ENCODE data around the gene ARHGEF25. TPM values are rescaled to one million over a fixed set of nuclear protein-coding genes. Genes with fewer than 3 reads are reported as not detected.

Gene ARHGEF25
- total and polyA plus RNA-seq, 2 of the 13 experiments (the other 11 are each of a cell fraction or from before 2014, with no cell fraction given) = 11.5 to 12.5 TPM

DNA sequence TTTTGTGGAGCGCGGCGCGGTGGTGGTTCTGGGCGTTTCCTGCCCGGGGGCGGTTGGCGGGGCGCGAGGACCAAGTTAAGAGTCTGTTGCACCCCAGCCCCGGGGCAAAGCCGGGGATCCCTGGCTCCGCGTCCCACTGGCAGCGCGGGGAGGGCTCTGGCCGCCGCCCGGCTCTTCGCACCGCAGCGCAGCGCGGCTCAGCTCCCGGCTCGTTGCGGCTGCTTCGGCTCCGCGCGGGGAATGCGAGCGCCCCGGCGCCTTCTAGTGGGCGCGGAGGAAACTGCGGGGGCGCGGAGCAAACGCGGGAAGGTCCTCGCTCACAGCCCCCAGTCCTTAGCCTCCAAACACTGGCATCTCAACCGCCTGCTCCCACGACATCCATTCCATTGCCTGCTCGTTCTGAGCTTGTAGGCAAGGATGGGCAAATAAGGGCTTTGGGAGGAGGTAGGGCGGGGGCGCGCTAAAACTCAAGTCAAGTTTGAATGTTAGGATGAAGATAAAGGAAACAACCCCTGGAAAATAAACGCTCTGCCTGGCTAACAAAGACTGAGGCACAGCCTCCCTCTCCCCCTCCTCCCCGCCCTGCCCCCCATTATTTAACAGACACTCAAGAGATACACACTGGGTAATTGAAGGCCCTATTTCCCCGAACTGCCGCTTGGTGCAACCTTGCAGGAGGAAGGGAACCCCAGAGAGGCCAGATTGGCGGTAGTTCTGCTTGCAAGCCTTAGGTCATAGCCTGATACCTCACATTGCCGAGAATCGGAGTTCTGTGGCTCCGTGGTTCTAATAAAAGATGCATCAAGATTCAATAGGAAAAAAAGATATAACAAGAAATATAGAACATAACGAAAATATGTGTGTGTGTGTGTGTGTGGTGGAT, 22.0 kb downstream of the ARHGEF25 start, which contains the start of gene B4GALNT1 (continued):
- TF ChIP-seq ZBTB40 (IDR thresholded peaks at IDR 0.05) (no peak), ZBTB40 (CRISPR knock-in tag; IDR thresholded peaks at IDR 0.05) (no peak), ZNF556 (CRISPR knock-in tag; IDR thresholded peaks at IDR 0.05; ENCODE audit: borderline replicate concordance) (peak; percentile 73; the same call in 1 of the 2 replicates), HMG20B (CRISPR knock-in tag; conservative IDR thresholded peaks at IDR 0.05) (no peak), KIAA2018 (CRISPR knock-in tag; IDR thresholded peaks at IDR 0.05; ENCODE audit: borderline replicate concordance) (no peak), YEATS4 (CRISPR knock-in tag; IDR thresholded peaks at IDR 0.05; ENCODE audit: borderline replicate concordance) (no peak), ZNF382 (CRISPR knock-in tag; IDR thresholded peaks at IDR 0.05; ENCODE audit: borderline replicate concordance) (no peak), HIC2 (CRISPR knock-in tag; IDR thresholded peaks at IDR 0.05; ENCODE audit: low read depth) (no peak)
